ENCODE data around the gene PLEKHA6.
"Not testable (repeated sequence)": the region's sequence is repeated elsewhere in the genome, so short reads cannot be mapped to it uniquely, and the experiment has no call there.

Gene PLEKHA6

DNA sequence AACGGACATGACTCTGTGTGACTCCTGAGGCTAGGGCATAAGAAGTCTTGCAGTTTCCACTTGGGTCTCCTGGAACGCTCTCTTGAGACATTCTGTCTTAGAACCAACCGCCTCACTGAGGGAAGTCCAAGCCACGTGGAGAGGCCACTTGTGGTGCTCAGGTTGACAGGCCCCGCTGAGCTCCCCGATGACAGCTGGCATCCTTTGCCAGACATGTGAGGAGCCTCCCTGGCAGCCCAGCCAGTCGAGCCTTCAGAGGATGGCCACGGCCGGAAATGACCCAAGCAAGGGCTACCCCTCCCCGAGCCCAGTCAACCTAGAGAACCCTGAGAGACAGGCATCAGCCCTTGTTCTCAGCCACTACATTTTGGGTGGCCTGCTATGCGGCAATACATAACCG is 20.7 kb downstream of the PLEKHA6 start:
- FAIRE-seq (no peak), DNase-seq (ENCODE audit: extremely low spot score, insufficient read length, low read depth) (no peak)

GRCh38 chr1:204338360-204338759 is 21.4 kb downstream of the PLEKHA6 start:
- DNase-seq (ENCODE audit: extremely low spot score, insufficient read length, low read depth) (no peak), FAIRE-seq (no peak)

DNA sequence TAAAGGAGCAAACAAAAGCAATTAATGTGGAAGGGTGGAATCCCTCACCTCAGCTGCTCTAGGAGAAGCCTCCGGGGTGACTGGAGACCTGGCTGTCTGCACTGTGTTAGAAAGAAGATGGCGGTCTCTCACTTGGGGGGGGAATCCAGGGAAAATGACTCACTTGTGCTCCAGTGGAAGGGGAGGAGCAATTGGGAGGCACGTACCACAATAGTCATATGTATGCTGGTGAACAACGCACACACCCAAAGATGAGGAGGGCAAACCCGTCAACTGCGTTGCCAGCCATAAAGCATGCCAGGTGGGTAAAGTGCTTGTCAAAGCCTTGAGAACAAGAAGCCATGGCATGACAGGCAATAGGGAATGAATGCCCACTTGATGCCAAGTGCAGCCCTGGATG is 22.1 kb downstream of the PLEKHA6 start:
- FAIRE-seq (no peak), DNase-seq (ENCODE audit: extremely low spot score, insufficient read length, low read depth) (no peak)

GRCh38 chr1:204337036-204337429 is 22.7 kb downstream of the PLEKHA6 start:
- no peak for DNase-seq (ENCODE audit: extremely low spot score, insufficient read length, low read depth)
- FAIRE-seq, result no peak

DNA sequence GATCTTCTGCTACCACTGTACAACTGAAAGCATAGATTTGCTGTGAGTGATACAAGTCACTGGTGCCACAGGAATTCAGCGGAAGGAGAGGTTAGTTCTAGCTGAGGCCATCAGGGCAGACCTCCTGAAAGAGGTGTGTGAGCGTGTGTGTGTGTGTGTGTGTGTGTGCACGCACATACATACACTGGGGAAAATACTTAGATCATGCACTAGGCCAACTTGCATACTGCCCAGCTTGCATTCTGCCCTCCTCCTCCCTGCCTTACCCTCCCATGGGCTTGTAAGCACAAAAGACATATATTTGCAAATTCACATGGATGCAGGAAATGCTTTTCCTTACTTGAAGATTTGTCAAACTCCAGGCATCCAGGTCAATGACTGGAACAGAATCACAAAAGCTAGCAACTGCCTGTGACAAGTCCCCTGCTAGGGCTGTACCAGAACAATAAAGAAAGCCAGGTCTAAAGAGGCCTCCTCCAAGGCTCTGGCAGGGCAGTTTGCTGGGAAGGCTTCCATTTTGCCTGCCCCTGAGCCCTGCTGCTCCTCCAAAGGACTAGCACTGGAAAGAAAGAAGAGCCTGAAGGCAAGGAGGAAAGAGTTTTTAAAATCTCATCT is 23.2 kb downstream of the PLEKHA6 start:
- DNase-seq (ENCODE audit: extremely low spot score, insufficient read length, low read depth) (no peak), FAIRE-seq (no peak)

DNA sequence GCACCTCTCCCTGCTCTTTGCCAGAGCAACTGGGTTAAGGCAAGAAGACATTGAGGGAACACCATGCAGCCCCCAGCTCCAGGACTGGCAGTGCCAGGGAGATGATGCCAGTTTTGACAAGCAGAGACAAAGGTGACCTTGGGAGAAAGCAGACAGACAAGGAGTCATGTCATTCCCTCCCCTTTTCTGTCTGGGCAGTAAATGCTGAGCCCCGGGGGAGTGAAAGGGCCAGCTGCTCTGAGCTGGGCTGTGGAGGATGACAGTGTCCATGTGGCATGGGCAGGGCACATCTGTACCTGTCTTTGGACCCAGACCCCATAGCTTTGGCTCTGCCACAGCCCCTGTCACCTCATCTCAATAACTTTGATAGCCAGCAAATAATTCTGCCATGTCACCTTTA is 24.2 kb downstream of the PLEKHA6 start:
- FAIRE-seq, result no peak
- no peak for DNase-seq (ENCODE audit: extremely low spot score, insufficient read length, low read depth)

DNA sequence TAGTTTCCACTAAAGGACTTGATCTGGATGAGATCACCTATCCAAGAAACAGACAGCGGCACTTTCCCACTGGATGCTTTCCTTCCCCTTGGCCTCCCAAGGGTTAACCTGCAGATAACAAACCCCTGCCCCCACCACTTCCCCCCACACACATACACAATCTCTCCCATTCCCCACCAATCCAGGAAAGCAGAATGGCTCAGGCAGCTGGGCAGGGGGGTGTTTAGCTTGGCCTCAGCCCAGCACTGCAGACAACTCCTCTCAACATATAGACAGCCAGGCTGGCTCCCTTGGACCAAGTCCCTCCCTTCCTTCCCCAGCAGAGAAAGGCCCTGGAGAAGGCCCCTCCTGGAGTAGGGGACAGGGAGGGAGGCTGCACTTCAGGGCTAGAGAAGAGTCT is 24.6 kb downstream of the PLEKHA6 start:
- DNase-seq (ENCODE audit: extremely low spot score, insufficient read length, low read depth) (no peak), FAIRE-seq (no peak)

DNA sequence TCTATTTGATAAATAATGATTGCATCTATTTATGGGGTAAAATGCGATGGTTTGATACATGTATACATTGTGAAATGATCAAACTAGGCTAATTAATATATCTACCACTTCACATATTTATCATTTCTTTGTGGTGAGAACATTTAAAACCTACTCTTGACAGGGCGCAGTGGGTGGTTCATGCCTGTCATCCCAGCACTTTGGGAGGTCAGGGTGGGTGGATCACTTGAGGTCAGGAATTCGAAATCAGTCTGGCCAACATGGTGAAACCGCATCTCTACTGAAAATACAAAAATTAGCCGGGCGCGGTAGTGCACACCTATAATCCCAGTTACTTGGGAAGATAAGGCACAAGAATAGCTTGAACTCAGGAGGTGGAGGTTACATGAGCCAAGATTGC is 25.3 kb downstream of the PLEKHA6 start:
- DNase-seq (ENCODE audit: extremely low spot score, insufficient read length, low read depth), result no peak
- no peak for FAIRE-seq

DNA sequence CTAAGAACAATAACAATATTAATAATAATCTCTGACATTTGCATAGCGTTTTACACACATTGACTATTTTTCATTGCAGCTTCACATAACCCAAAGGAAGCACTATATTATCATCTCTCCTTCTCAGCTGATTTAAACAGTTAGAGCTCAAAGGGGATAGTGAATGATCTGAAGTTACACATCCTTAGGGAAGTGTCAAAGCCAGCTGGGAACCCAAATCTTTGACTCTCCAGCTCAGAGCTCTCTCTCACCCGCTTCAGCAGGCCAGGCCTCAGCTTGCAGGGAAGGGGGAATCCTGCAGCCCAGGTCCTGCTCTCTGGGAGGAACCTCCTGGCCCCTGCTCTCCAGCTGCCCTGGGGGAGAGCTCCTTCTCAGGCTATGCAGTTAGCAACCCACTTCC is 26.3 kb downstream of the PLEKHA6 start:
- no peak for FAIRE-seq

GRCh38 chr1:204331847-204332487 is 27.8 kb downstream of the PLEKHA6 start:
- FAIRE-seq, result no peak
- no peak for DNase-seq (ENCODE audit: extremely low spot score, insufficient read length, low read depth)

More for the DNA sequence above, 26.3 kb downstream of the PLEKHA6 start:
- DNase-seq (ENCODE audit: extremely low spot score, insufficient read length, low read depth), result no peak

DNA sequence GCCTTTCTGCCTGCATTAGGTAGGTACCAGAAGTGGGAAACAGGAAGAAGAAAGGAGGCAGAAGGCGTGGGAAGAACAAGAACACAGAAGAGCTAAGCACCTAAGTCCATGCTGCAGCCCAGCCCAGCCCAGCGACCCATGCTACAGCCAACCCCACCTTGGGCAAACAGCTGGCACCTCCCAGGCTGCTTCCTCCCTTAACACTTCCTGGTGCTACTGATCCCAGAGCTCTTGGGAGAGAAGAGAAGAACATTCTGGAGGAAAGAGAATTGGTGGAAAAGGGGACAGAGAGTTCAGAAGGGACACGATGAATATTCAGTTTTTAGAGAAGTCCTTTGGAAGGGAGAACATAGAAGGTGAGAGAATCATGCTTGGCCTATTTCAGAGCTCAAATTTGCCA is 28.5 kb downstream of the PLEKHA6 start:
- DNase-seq (ENCODE audit: extremely low spot score, insufficient read length, low read depth) (no peak), FAIRE-seq (no peak)

- not testable (repeated sequence) for DNase-seq (ENCODE audit: extremely low spot score, insufficient read length, low read depth); FAIRE-seq
Observed at GRCh38 chr1:204327870-204328269, 31.9 kb downstream of the PLEKHA6 start.

DNA sequence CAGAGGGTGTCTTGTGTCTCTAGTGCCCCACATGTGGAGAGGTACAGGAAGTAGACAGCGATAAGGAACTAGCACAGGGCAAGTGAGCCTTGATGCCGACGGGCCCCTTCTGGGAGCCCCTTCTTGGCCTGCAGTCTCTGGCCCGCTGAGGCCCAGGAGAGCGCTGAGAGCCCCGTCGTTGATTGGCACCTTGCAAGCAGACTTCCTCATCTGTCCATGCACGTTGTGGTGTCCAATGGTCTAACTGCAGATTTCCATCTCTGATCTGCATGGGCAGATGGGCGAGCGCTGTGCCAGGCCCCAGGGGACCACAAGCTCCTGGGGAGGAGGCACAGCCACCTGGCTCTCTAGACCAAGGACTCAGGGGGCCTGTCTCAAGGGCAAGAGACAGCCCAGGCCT is 32.4 kb downstream of the PLEKHA6 start:
- no peak for DNase-seq (ENCODE audit: extremely low spot score, insufficient read length, low read depth)
- no peak for FAIRE-seq

GRCh38 chr1:204326771-204327300 is 32.9 kb downstream of the PLEKHA6 start:
- DNase-seq (ENCODE audit: extremely low spot score, insufficient read length, low read depth) (no peak), FAIRE-seq (no peak)

DNA sequence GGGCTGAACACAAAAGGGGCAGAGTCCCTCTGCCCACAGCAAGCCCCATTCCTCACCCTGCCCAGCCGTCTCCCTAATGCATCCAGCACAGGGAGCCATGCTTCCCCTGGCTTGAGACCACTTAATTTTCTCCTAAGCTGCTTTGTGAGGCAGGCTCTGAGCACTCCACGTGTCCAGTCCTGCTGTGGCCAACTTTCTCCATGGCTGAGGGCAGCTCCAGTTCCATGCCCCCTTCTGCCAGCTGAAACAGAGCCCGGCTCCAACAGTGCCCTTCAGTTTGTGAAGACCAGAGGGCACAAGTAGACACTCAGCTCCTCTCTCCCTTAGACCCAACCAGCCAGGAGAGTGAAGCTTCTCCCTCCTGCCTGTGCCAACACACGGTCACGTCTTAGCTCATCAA is 33.8 kb downstream of the PLEKHA6 start:
- no peak for FAIRE-seq

DNA sequence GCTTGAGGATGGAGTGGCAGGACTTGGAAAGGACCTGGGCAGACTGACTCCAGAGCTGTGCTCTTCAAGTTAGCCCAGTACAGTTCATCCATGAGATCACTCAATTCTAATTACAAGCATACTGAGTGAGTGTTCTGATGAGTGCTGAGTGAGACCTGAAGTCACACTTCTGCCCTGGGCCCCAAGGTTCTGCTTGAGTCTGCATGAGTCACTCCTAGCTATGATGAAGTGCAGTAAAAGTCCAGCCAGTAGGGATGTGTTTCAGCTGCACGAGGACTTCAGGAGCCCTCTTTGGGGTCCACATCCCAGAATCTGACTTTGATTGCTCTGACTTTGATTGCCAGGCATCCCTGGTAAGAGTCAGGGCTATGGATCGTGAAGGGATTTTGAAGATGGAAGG is 35.8 kb downstream of the PLEKHA6 start:
- FAIRE-seq (no peak), DNase-seq (ENCODE audit: extremely low spot score, insufficient read length, low read depth) (no peak)

More for the DNA sequence above, 33.8 kb downstream of the PLEKHA6 start:
- DNase-seq (ENCODE audit: extremely low spot score, insufficient read length, low read depth), result no peak

- FAIRE-seq (no peak), DNase-seq (ENCODE audit: extremely low spot score, insufficient read length, low read depth) (no peak)
Observed at GRCh38 chr1:204322339-204322868, 37.3 kb downstream of the PLEKHA6 start.

DNA sequence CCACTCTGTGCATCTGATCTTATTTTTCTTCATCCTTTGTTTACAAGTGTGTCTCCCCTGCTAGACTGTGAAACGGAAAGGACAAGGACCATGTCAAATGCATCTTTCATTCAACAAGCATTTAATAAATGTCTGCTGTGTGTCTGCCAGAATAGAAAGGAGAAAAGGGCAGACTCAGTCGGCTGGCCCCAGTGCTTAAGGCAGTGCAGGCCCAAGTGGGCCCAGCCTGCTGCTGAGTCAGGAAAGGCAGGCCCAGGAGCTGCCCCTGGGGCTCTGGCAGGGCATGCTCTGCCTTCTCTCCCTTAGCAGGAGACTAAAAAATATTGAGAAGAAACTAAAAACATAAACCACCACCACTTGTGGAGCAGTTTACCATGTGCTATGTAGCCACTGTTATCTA is 38.1 kb downstream of the PLEKHA6 start:
- FAIRE-seq (no peak), DNase-seq (ENCODE audit: extremely low spot score, insufficient read length, low read depth) (no peak)

GRCh38 chr1:204321051-204321450 is 38.7 kb downstream of the PLEKHA6 start:
- FAIRE-seq (no peak), DNase-seq (ENCODE audit: extremely low spot score, insufficient read length, low read depth) (no peak)

- no peak for FAIRE-seq
- no peak for DNase-seq (ENCODE audit: extremely low spot score, insufficient read length, low read depth)
Observed at GRCh38 chr1:204320382-204320804, 39.3 kb downstream of the PLEKHA6 start.

GRCh38 chr1:204319462-204319861 is 40.3 kb downstream of the PLEKHA6 start:
- FAIRE-seq, result no peak
- no peak for DNase-seq (ENCODE audit: extremely low spot score, insufficient read length, low read depth)

- DNase-seq (ENCODE audit: extremely low spot score, insufficient read length, low read depth) (no peak), FAIRE-seq (no peak)
Observed at GRCh38 chr1:204319027-204319426, 40.7 kb downstream of the PLEKHA6 start.

Data from GM18507 (cell line).